Naive B cell (primary cell): Measurements from ENCODE around the gene SNPH. TPM values are rescaled to one million over a fixed set of nuclear protein-coding genes. Genes with fewer than 3 reads are reported as not detected.

Experiments
- ATAC-seq, 2 donors: fragments of 150-1000 bp; cut with Tn5 transposase; 2 replicates each; pipeline ENCODE4 v1.10.0; 2021; ENCODE audit warnings: low read depth in 2 of 2, mild to moderate bottlenecking in 2 of 2, moderate library complexity in 2 of 2
- DNase-seq: peaks from one replicate; pipeline ENCODE4 v3.0.0; 2022
- H3K27ac Mint-ChIP-seq, 6 donors: one replicate each; pipeline ENCODE4 v1.8.0; 2020 to 2022; ENCODE audit warnings: mild to moderate bottlenecking in 6 of 6, mixed read lengths in 6 of 6, moderate library complexity in 5 of 6, inconsistent platforms in 2 of 6
- H3K27me3 Mint-ChIP-seq, 3 donors: one replicate each; pipeline ENCODE4 v1.8.0; 2021 to 2022; ENCODE audit warnings: mixed read lengths in 3 of 3, mild to moderate bottlenecking in 1 of 3
- H3K36me3 Mint-ChIP-seq, 2 donors: one replicate each; pipeline ENCODE4 v1.8.0; 2020 to 2022; ENCODE audit warnings: mixed read lengths in 2 of 2, inconsistent platforms in 1 of 2, mild to moderate bottlenecking in 1 of 2
- H3K4me1 Mint-ChIP-seq, 3 donors: one replicate each; pipeline ENCODE4 v1.8.0; 2020 to 2022; ENCODE audit warnings: mixed read lengths in 3 of 3, inconsistent platforms in 1 of 3, mild to moderate bottlenecking in 1 of 3, moderate library complexity in 1 of 3
- H3K4me3 Mint-ChIP-seq, 8 donors: one replicate each; pipeline ENCODE4 v1.8.0; 2020 to 2022; ENCODE audit warnings: mild to moderate bottlenecking in 8 of 8, mixed read lengths in 8 of 8, moderate library complexity in 8 of 8, inconsistent platforms in 2 of 8
- H3K9me3 Mint-ChIP-seq, 7 donors: one replicate each; pipeline ENCODE4 v1.8.0; 2020 to 2022; ENCODE audit warnings: mixed read lengths in 7 of 7, mild to moderate bottlenecking in 5 of 7, inconsistent platforms in 2 of 7, moderate library complexity in 1 of 7
- polyA plus RNA-seq, 6 donors: library from polyadenylated mRNA; unstranded; fragments of 300-500 nt; fragmentation: Illumina TruSeq; gene quantifications; one replicate each; pipeline ENCODE4 v1.2.3, GENCODE V29; 2021; ENCODE audit warnings: low read depth in 6 of 6

Gene SNPH
- polyA plus RNA-seq, 6 donors from 2014 or later: 0.31 to 0.37 (median 0.35) TPM; not detected in 1

DNA sequence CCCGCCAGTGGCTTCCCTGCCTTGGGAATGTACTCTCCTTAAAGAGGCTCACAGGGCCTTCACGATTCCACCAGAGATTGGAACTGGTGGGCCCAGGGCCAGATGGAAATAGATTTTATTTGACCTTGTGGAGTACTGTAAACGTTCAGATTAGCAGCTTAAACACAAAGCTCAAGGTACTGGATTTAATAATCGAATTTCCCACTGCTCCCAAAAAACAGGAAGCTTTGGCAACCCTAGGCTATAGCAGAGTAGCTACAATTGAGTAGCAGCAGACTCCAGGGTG lies 55.5 kb downstream of the SNPH start:
- peak overlapping the region in 2 of 6 donors; percentile 8 to 76 for H3K27ac Mint-ChIP-seq

DNA sequence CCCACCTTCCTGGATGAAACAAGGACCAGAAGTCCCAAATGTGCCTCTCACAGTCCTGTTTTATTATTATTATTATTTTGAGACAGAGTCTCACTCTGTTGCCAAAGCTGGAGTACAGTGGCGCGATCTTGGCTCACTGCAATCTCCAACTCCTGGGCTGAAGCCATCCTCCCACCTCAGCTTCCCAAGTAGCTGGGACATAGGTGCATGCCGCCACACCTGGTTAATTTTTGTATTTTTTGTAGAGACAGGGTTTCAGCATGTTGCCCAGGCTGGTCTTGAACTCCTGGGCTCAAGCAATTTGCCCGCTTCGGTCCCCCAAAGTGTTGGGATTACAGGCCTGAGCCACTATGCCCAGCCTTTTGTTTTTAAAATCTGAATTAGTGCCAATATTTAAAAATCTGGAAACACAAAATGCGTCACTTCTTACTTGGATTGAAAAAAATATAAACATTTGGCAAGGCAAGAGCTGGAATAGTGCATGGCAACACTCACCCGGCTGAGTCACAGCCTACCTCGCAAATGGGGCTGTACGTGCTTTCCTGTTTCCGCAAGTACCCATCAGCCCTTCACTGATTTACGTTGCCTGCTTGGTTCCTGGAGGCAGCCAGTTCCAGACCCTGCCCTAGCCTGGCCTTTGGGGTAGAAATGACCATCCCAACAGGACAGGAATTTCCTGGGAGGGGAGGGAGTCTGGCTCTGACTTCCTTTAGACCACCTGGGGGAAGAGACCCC lies 56.6 kb downstream of the SNPH start:
- Mint-ChIP-seq H3K4me3 (peak overlapping the region in 2 of 8 donors; percentile 24 to 53), H3K27ac (peak overlapping the region in 4 of 6 donors; percentile 27 to 76 (median 32)), H3K27me3 (peaks cover 0 to 7% (median 6%) of the 10 kb centered on the region in 3 donors), H3K4me1 (peaks cover 0 to 16% (median 6%) of the 10 kb centered on the region in 3 donors), H3K9me3 (no peaks in the 10 kb centered on the region), H3K36me3 (no peaks in the 10 kb centered on the region)
- no peak for ATAC-seq
- no peak for DNase-seq

More for the DNA sequence above, 55.5 kb downstream of the SNPH start:
- Mint-ChIP-seq H3K36me3 (no peaks in the 10 kb centered on the region), H3K9me3 (no peaks in the 10 kb centered on the region), H3K27me3 (peaks cover 0 to 7% (median 6%) of the 10 kb centered on the region in 3 donors), H3K4me1 (peaks cover 0 to 9% (median 0%) of the 10 kb centered on the region in 3 donors), H3K4me3 (no peak overlapping the region)
- no peak for ATAC-seq
- DNase-seq: no peak

- Mint-ChIP-seq H3K36me3 (no peaks in the 10 kb centered on the region), H3K27ac (peak overlapping the region in 4 of 6 donors; percentile 19 to 92 (median 56)), H3K27me3 (peaks cover 0 to 7% (median 6%) of the 10 kb centered on the region in 3 donors), H3K4me3 (peak overlapping the region in 2 of 8 donors; percentile 24 to 53), H3K4me1 (peaks cover 0 to 22% (median 12%) of the 10 kb centered on the region in 3 donors), H3K9me3 (no peaks in the 10 kb centered on the region)
- ATAC-seq (no peak), DNase-seq (no peak)
Measured at GRCh38 chr20:1323256-1323655, 57.2 kb downstream of the SNPH start.

GRCh38 chr20:1323830-1324597 lies 57.9 kb downstream of the SNPH start:
- no peak for DNase-seq
- ATAC-seq: no peak
- H3K4me1 Mint-ChIP-seq: peaks cover 0 to 28% (median 12%) of the 10 kb centered on the region in 3 donors
- peak overlapping the region in 3 of 8 donors; percentile 22 to 35 (median 35) for H3K4me3 Mint-ChIP-seq
- H3K36me3 Mint-ChIP-seq: no peaks in the 10 kb centered on the region
- H3K27me3 Mint-ChIP-seq: peaks cover 0 to 7% (median 6%) of the 10 kb centered on the region in 3 donors
- H3K9me3 Mint-ChIP-seq: no peaks in the 10 kb centered on the region
- H3K27ac Mint-ChIP-seq: peak overlapping the region in 3 of 6 donors; percentile 60 to 86 (median 78)

GRCh38 chr20:1324598-1325172 lies 58.6 kb downstream of the SNPH start:
- Mint-ChIP-seq H3K4me1 (peaks cover 6 to 35% (median 15%) of the 10 kb centered on the region in 3 donors), H3K9me3 (no peaks in the 10 kb centered on the region), H3K27ac (no peak overlapping the region), H3K36me3 (no peaks in the 10 kb centered on the region), H3K27me3 (peaks cover 0 to 7% (median 6%) of the 10 kb centered on the region in 3 donors), H3K4me3 (no peak overlapping the region)
- no peak for ATAC-seq
- no peak for DNase-seq

DNA sequence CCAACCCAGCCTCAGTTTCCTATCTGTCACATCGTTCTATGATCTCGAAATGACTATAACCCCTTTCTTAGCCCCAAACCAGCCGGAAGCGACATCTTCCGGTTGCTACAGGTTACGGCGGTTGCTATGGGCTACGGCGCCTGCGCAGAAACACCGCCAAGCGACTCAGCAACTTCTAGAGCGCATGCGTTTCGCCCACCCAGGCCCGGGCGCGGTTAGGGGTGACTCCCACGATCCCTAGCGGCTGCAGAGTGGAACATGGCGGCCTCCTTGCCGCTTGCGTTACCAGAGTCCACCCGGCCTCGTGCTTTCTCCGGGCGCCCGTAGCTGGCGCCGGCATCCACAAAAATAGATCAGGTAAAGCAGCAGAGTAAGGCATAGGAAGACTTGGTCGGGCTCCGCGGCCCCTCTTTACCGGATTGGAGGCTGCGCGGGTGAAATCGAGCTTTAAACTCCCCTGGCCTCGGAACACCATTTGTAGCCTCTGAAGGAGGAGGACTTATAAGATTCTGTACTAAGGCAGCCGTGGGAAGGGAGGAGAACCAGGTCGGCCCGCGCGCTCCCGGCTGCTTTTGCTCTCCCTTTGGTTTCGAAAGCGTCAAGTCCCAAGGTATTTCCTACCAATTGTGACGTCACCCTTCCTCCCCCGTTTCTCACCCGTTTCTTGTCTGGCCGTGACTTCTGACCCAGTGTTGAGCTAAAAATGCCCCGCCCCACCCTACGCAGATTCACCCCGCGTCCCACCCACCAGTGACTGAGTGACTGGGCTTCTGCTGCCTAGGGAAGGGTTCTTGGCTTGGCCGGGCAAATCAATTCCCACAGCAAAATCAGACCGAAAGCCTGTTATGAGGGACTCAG lies 59.3 kb downstream of the SNPH start:
- DNase-seq: peak; percentile 98
- Mint-ChIP-seq H3K9me3 (no peaks in the 10 kb centered on the region), H3K4me3 (no peak overlapping the region), H3K27ac (no peak overlapping the region), H3K36me3 (no peaks in the 10 kb centered on the region), H3K27me3 (peaks cover 0 to 7% (median 6%) of the 10 kb centered on the region in 3 donors), H3K4me1 (peaks cover 13 to 42% (median 22%) of the 10 kb centered on the region in 3 donors)
- ATAC-seq: peak; percentile 81 to 89

- Mint-ChIP-seq H3K27me3 (peaks cover 0 to 4% (median 3%) of the 10 kb centered on the region in 3 donors), H3K4me1 (peaks cover 22 to 50% (median 28%) of the 10 kb centered on the region in 3 donors), H3K36me3 (no peaks in the 10 kb centered on the region), H3K27ac (no peak overlapping the region), H3K9me3 (no peaks in the 10 kb centered on the region), H3K4me3 (peak overlapping the region in 1 of 8 donors; percentile 62)
- DNase-seq: no peak
- no peak for ATAC-seq
Measured at GRCh38 chr20:1326031-1326930, 60.2 kb downstream of the SNPH start.

DNA sequence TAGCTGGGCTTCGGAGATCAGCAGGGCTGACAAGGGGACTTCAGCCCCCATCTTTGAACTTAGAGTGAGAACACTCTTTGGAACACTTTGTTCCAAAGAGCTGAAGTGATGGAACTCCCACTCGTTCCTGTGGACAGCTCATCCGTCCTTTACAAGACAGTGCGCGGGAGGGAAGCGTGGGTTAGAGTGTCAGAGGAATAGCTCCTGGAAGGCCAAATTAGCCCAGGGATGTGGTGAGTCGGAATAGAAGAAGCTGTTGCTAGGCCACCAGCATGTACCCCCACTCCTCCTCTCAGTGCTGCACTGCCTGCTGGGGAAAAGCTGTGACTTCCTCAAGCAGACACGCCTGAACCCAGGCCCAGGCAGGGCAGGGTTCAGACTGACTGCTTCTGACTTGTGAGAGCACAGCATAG lies 61.2 kb downstream of the SNPH start:
- Mint-ChIP-seq H3K27ac (peak overlapping the region in 2 of 6 donors; percentile 22 to 58), H3K4me3 (peak overlapping the region in 3 of 8 donors; percentile 54 to 62 (median 60)), H3K4me1 (peaks cover 31 to 57% (median 33%) of the 10 kb centered on the region in 3 donors), H3K36me3 (no peaks in the 10 kb centered on the region), H3K27me3 (no peaks in the 10 kb centered on the region), H3K9me3 (no peaks in the 10 kb centered on the region)
- ATAC-seq (no peak), DNase-seq (no peak)

- Mint-ChIP-seq H3K9me3 (no peaks in the 10 kb centered on the region), H3K4me1 (peaks cover 32 to 57% (median 33%) of the 10 kb centered on the region in 3 donors), H3K27ac (peak overlapping the region in 2 of 6 donors; percentile 73 to 88), H3K36me3 (no peaks in the 10 kb centered on the region), H3K27me3 (no peaks in the 10 kb centered on the region), H3K4me3 (peak overlapping the region in 2 of 8 donors; percentile 18 to 67)
- DNase-seq: no peak
- no peak for ATAC-seq
Measured at GRCh38 chr20:1327827-1328679, 62.0 kb downstream of the SNPH start.

GRCh38 chr20:1328680-1329330 lies 62.7 kb downstream of the SNPH start, which contains the start of gene SDCBP2:
SDCBP2 (minus strand) TSS chr20:1329139; CDS start chr20:1320416, 8,723 bp downstream.
- Mint-ChIP-seq H3K9me3 (no peaks in the 10 kb centered on the region), H3K36me3 (no peaks in the 10 kb centered on the region), H3K4me1 (peaks cover 32 to 54% (median 33%) of the 10 kb centered on the region in 3 donors), H3K27ac (peak within 1 kb of the TSS in 5 of 6 donors; percentile 78 to 96 (median 88)), H3K27me3 (no peaks in the 10 kb centered on the region), H3K4me3 (peak within 1 kb of the TSS in 4 of 8 donors; percentile 18 to 72 (median 45))
- DNase-seq (no peak), ATAC-seq (no peak)
